RWPE1 (cell line): ENCODE data around the gene LRIG1.

Experiments used
- CTCF ChIA-PET: fragments of 350-600 bp; sonication (Branson Sonifier 250); formaldehyde crosslinking; extraction: SDS; loops from one replicate; lab custom pipeline; 2021; lab: Yijun Ruan, JAX
- POLR2A ChIA-PET: fragments of 400-600 bp; formaldehyde crosslinking; extraction: SDS; loops from one replicate; lab custom pipeline; 2020; ENCODE audit warnings: antibody characterized with exemption; ENCODE audit not compliant: low non-redundant PET; lab: Yijun Ruan, JAX
- DNase-seq: peaks from one replicate; pipeline ENCODE4 v3.0.0; 2012; ENCODE audit warnings: low spot score
- H3K27ac ChIP-seq: fragments of 450-650 bp; 2 replicates; pipeline ENCODE4 v1.5.1; 2017
- TF ChIP-seq, protein P1 (sequence below): fragments of 450-650 bp; conservative IDR thresholded peaks from 2 replicates; pipeline ENCODE4 v1.5.1; 2017; ENCODE audit warnings: low read depth, mild to moderate bottlenecking

The LRIG1 gene

GRCh38 chr3:66394019-66394752 lies 106.6 kb downstream of the LRIG1 start:
- TF ChIP-seq, protein P1, sequence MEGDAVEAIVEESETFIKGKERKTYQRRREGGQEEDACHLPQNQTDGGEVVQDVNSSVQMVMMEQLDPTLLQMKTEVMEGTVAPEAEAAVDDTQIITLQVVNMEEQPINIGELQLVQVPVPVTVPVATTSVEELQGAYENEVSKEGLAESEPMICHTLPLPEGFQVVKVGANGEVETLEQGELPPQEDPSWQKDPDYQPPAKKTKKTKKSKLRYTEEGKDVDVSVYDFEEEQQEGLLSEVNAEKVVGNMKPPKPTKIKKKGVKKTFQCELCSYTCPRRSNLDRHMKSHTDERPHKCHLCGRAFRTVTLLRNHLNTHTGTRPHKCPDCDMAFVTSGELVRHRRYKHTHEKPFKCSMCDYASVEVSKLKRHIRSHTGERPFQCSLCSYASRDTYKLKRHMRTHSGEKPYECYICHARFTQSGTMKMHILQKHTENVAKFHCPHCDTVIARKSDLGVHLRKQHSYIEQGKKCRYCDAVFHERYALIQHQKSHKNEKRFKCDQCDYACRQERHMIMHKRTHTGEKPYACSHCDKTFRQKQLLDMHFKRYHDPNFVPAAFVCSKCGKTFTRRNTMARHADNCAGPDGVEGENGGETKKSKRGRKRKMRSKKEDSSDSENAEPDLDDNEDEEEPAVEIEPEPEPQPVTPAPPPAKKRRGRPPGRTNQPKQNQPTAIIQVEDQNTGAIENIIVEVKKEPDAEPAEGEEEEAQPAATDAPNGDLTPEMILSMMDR: no peak
- DNase-seq: no peak
- ChIA-PET POLR2A (no interaction called here), CTCF (interaction anchor here (1.0 kb wide), 1 partner anchor 166 kb away, joined by 3 read pairs; no protein-coding TSS in a partner anchor)
- no peak overlapping the region for H3K27ac ChIP-seq

DNA sequence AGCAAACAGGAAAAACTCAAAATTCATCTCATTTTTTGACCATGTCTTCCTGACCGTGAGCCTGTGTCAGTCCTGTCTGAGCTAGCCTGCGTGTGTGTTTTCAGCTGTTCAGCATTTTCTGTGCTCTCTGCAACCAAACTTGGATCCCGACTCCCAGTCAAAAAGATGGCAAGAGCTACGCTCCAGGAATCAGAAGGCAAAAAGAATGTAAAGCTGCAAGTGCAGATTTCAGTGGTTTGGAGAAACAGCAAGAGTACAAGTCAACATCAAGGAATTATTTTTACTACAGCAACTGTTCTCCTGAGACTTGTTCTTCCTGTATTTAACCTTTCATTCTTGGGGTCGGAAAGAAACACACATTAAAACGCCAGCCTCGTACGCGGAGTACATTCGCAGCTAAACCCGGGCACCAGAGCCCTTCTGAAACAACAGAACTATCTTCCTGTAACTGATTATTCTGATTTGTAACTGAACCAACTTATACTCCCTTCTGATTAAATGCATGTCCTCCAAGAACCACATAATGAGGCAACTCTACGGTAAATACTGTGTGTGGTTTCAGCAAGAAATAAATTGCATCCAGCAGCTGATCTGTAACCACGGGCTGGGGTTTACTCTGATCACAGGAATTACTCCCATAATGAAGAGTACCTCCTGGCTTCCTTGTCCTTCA lies 107.4 kb downstream of the LRIG1 start:
- no peak for DNase-seq
- ChIA-PET CTCF (no interaction called here), POLR2A (no interaction called here)
- no peak overlapping the region for H3K27ac ChIP-seq
- TF ChIP-seq, protein P1: no peak

DNA sequence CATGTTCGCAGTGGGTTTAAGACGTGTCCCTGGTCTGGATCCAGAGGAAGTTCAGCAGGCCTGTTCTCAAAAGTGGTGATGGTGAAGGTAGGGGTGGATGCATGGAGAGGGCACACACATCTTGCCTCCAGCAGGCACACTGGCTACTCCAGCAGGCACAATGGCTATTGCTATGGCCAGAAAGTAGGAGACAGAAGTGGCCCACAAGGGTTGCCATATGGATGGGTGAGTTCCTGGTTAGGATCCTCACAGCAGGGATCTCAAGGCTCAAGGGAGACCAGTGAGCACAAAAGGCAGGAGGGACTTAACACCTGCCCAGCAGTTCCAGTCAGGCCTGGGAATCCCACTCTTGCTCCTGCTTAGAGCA lies 107.9 kb downstream of the LRIG1 start:
- CTCF ChIA-PET: no interaction called here
- POLR2A ChIA-PET: no interaction called here
- TF ChIP-seq, protein P1: no peak
- DNase-seq: no peak
- no peak overlapping the region for H3K27ac ChIP-seq

DNA sequence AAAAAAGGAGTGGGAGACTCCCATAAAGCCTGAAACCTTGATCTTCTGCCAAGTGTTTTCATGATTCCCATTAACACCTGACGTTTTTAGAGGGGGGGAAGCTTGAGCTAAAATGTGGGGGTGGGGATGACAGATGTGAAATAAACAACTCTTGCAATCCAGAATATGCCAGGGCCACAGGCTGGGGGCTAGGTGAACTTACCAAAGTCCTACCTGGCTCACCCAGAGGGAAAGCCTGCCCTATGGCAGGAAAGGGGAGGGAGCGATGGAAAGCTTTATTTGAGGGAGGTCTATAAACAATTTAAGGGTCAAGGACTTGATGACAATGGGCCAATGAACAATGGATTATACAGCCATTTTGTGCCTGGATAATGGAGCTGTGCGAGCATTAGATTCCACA lies 108.3 kb downstream of the LRIG1 start:
- POLR2A ChIA-PET: no interaction called here
- H3K27ac ChIP-seq: no peak overlapping the region
- CTCF ChIA-PET: no interaction called here
- DNase-seq: no peak
- TF ChIP-seq, protein P1: no peak

- TF ChIP-seq, protein P1: no peak
- ChIA-PET POLR2A (no interaction called here), CTCF (no interaction called here)
- no peak for DNase-seq
- H3K27ac ChIP-seq: no peak overlapping the region
These were observed 110.8 kb downstream of the LRIG1 start for GRCh38 chr3:66390013-66390412.

DNA sequence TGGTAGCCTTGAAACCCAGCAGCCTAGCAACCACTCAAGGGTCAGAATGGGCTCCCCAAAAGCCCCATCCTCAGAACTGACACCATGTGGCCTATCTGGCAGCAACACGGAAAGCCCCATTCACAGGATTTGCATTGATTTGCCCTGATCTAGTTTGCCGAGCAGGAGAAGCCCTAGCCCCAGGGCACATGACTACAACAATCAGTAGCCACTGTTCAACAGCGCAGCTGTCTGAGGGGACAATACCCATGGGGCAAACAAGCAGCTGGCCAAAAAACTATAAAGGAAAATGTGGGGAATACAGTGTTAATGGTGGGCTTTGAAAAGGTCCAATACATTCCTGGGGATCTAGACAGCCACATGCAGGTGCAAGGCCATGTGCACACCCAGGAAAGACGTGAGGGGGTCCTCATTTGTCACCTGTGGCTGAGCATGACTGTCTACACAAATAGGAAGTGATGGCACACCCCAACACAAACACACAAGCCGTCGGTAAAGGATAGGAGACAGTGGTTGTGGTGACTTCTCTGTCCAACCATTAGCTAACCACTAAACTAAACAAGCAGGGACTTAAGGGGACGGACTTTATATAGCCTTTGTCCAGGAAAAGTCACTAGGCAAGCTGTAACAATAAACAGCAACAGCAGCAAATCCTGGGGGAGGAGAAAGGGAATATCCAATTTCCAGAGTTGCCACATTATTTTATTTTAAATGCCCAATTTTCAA lies 113.7 kb downstream of the LRIG1 start:
- DNase-seq: no peak
- ChIA-PET CTCF (no interaction called here), POLR2A (no interaction called here)
- TF ChIP-seq, protein P1: no peak
- H3K27ac ChIP-seq: no peak overlapping the region
